Measurements from ENCODE around the gene TRMT6.

Gene TRMT6

GRCh38 chr20:5987383-5987782, 37.0 kb upstream of the TRMT6 start:
- DNase-seq (ENCODE audit: low read depth, low spot score) = no peak
- in situ Hi-C loops (cut with HindIII; ENCODE audit: low sequenced_read_pairs) = no loop called here
- H3K4me3 ChIP-seq (ENCODE audit: low read depth, low read length) = no peak overlapping the region
- no peak for TF ChIP-seq CTCF (IDR thresholded peaks at IDR 0.05; ENCODE audit: low read depth, low read length)

- TF ChIP-seq CTCF (IDR thresholded peaks at IDR 0.05; ENCODE audit: low read depth, low read length) = no peak
- in situ Hi-C loops (cut with HindIII; ENCODE audit: low sequenced_read_pairs) = no loop called here
- no peak for DNase-seq (ENCODE audit: low read depth, low spot score)
- no peak overlapping the region for H3K4me3 ChIP-seq (ENCODE audit: low read depth, low read length)
Observed at GRCh38 chr20:5980720-5981538, 30.6 kb upstream of the TRMT6 start.

GRCh38 chr20:5979801-5980200, 29.5 kb upstream of the TRMT6 start:
- TF ChIP-seq CTCF (IDR thresholded peaks at IDR 0.05; ENCODE audit: low read depth, low read length) = no peak
- no peak overlapping the region for H3K4me3 ChIP-seq (ENCODE audit: low read depth, low read length)
- DNase-seq (ENCODE audit: low read depth, low spot score) = no peak
- in situ Hi-C loops (cut with HindIII; ENCODE audit: low sequenced_read_pairs) = no loop called here

- no peak for DNase-seq (ENCODE audit: low read depth, low spot score)
- no peak overlapping the region for H3K4me3 ChIP-seq (ENCODE audit: low read depth, low read length)
- in situ Hi-C loops (cut with HindIII; ENCODE audit: low sequenced_read_pairs) = no loop called here
- no peak for TF ChIP-seq CTCF (IDR thresholded peaks at IDR 0.05; ENCODE audit: low read depth, low read length)
Observed at GRCh38 chr20:5977975-5978374, 27.6 kb upstream of the TRMT6 start.

- in situ Hi-C loops (cut with HindIII; ENCODE audit: low sequenced_read_pairs) = no loop called here
- no peak overlapping the region for H3K4me3 ChIP-seq (ENCODE audit: low read depth, low read length)
- DNase-seq (ENCODE audit: low read depth, low spot score) = no peak
- TF ChIP-seq CTCF (IDR thresholded peaks at IDR 0.05; ENCODE audit: low read depth, low read length) = no peak
Observed at GRCh38 chr20:5977223-5977622, 26.9 kb upstream of the TRMT6 start.

- in situ Hi-C loops (cut with HindIII; ENCODE audit: low sequenced_read_pairs) = no loop called here
- no peak for TF ChIP-seq CTCF (IDR thresholded peaks at IDR 0.05; ENCODE audit: low read depth, low read length)
- no peak overlapping the region for H3K4me3 ChIP-seq (ENCODE audit: low read depth, low read length)
- no peak for DNase-seq (ENCODE audit: low read depth, low spot score)
Observed at GRCh38 chr20:5975778-5976177, 25.4 kb upstream of the TRMT6 start.
